GM19438 (cell line): ENCODE data around the gene RAD52.
"Not testable (repeated sequence)": the region's sequence is repeated elsewhere in the genome, so short reads cannot be mapped to it uniquely, and the experiment has no call there.

Experiments
- ATAC-seq: cut with Tn5 transposase; IDR thresholded peaks from one replicate; pipeline ENCODE4 v1.9.1; 2021; ENCODE audit warnings: low read depth; ENCODE audit not compliant: unreplicated experiment

The RAD52 gene

DNA sequence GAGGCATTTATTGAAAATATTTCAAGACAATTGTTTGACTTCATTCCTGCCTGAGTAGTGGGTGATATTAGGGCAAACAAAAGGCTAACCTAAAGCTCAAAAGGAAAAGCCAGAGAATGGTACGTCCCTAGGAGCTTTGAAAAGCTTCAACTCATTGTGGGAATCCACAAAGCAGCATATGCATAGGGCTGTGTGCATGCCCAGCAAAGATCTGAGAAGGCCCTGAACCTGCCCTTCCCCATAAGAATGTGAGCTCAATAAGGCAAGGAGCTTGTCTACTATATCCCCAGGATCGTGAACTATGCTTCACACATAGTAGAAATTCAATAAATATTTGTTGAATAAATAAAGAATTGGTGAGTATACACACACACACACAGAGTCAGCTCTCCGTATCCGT lies 19.1 kb upstream of the RAD52 start:
- no peak for ATAC-seq

DNA sequence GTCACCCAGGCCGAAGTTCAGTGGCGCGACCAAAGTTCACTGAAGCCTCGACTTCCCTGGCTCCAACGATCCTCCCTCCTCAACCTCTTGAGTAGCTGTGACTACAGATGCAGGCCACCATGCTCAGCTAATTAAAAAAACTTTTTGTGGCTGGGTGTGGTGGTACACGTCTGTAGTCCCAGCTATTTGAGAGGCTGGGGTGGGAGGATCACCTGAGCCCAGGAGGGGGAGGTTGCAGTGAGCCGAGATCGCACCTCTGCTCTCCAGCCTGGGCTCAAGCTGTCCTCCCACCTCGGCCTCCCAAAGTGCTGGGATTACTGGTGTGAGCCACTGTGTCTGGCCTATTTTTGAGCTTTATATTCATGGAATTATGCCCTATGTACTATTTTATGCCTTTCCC lies 18.1 kb upstream of the RAD52 start:
- no peak for ATAC-seq

DNA sequence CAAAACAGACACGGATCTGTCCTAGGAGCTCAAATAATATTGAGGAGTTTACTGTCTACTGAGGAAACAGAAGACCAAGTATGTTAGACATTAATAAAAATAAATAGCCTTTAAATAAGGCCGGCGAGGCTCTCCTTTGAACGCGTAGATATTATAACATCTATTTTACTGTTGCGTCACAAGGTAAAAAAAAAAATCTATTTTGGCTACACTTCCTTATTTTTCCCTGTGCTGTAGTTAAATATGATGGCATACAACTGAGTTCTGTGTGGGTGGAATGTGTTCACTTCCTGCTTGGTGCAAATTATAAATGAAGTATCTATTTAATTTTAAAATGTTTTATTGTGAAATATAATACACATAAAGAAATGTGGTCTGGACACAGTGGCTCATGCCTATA lies 17.2 kb upstream of the RAD52 start:
- ATAC-seq = no peak

DNA sequence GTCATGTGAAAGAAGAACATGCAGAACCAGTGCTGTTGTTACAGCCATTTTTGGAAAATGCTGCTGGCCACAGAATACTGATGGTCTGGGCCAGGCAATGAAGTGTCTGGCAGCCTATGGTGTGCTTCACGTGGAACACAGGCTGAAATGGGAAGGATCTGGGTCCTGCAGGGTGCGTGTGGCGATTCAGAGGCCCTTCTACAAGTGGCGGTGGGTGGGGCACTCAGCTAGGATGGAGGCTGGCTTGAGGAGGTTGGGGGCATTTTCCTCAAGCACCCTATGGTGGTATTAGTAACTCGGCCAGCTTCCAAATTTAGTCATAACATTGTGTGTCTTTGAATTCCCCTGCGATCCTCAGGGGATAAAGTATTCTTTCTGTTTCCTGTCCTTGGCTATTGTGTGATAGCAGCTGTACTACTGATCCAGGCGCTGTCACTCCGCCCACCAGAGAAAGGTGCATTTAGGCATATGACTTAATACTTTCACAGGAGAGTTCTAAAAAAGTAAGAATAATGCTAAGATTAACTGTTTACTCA lies 9.2 kb upstream of the RAD52 start:
- no peak for ATAC-seq

DNA sequence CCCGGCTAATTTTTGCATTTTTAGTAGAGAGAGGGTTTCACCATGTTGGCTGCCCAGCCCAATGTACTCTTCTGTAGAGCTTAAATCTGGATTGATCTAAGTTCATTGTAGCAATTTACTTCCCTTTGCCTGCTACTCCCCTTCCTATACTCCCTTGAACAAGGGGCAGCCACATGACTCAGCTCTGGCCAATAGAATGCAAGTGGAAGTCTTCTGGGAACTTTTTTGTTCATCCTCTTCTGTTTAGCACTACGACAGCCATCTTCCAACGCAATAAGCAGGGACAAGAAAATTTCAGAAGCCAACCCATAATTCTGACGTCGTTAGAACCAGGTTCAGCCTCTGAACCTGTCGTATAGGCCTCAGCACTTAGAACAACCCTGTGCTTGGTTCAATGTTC lies 6.4 kb upstream of the RAD52 start:
- no peak for ATAC-seq

DNA sequence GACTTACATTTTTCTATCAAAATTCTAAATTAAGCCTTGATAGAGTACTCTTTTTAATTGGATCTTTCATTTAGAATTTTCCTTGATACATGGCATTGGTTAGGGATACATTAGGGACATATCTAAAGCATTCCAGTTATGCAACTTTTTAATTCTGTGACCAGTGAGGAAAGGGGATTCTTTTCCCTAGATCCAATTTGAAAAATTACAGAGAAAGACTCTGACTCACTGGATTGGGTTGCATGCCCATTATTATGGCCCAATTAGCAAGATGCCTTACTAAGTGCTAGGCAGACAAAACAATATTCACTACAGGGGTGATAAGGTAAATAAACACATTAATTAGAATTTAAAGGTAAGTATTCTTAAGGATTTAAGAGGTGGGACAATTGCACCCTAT lies 5.2 kb upstream of the RAD52 start:
- no peak for ATAC-seq

DNA sequence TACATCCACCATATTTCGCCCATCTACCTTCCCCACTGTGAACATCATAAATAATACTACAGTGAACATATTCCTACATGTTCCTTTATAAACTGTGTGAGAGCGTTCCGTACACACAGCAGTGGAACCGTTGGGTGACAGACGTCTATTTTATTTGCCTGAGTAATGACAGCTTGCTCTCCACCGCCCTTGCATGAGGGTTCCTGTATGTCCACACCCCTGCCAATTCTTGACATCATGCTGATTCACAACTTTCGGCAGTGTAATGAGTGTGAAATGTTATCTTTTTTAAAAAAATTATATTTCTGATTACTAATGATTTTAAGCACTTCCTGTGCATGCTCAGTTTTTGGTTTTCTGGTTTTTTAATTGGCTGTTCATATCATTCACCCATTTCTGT lies 4.3 kb upstream of the RAD52 start:
- no peak for ATAC-seq

DNA sequence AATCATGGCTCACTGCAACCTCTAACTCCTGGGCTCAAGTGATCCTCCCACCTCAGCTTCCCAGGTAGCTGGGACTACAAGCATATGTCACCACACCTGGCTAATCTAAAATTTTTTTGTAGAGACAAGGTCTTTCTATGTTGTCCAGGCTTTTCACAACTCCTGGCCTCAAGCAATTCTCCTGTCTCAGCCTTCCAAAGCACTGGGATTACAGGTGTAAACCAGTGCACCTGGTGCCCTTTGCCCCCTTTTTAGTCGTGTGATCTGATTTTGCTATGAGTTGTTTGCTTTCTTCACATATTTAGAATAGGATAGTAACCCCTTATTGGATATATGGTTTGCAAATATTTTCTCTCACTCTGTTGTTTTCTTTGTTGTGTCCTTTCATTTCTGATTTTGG lies 1.7 kb upstream of the RAD52 start:
- ATAC-seq = no peak

DNA sequence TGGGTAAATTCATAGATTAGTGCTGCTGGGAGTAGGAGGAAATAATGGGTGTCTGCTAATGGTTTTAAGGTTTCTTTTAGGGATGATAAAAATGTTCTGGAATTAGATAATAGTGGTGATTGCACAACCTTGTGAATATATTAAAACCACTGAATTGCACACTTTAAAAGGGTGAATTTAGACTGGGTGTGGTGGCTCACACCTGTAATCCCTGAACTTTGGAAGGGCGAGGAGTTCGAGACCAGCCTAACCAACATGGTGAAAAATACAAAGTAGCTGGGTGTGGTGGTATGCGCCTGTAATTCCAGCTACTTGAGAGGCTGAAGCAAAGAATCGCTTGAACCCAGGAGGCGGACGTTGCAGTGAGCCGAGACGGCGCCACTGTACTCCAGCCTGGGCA lies 1.3 kb downstream of the RAD52 start:
- ATAC-seq = no peak

DNA sequence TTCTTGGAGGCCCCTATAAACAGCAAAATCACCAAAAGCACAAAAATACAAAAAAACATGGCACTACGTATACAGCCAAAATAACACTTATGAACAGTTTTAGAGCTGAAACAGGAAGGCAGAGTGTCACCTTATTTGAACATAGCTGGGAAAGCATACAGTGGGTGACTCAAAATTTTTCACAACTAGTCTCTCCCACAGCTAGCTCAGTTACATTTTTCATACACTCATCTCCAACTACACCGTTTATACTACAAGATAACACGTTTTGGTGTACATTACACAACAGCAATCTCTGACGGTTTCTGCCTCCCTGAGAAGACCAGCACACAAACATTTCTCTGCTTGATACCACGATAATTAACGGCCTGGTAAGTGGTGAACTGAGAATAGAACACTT lies 2.9 kb downstream of the RAD52 start:
- no peak for ATAC-seq

DNA sequence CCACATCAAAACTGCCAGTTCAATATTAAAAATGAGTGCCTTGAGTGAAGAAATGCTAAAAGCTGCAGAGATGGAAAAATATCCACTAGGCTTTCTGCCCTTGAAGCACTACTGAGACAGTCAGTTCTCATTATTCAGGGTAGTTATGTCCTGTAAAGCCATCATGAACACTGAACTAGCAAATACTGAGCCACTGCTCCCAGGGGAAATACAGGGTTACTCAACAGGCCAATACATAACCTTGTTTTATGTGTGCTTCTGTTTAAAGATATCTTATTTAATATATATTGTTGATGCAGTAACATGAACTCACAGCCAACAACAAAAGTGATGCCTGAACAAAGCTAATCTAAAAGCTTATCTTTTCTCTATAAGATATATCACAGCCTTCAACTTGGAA lies 3.3 kb downstream of the RAD52 start:
- ATAC-seq = no peak

DNA sequence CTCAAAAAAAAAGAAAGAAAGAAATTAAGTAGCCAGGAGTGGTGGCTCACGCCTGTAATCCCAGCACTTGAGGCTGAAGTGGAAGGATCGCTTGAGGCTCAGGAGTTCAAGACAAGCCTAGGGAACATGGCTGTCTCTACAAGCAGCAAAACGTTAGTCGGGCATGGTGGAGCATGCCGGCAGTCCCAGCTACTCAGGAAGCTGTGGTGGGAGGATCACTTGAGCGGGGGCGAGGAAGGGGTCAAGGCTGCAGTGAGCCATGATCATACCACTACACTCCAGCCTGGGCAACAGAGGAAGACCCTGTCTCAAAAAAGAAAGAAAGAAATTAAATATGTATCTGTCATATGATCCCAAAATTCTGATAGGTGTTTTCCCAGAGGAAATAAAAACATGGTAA lies 5.3 kb downstream of the RAD52 start:
- no peak for ATAC-seq

DNA sequence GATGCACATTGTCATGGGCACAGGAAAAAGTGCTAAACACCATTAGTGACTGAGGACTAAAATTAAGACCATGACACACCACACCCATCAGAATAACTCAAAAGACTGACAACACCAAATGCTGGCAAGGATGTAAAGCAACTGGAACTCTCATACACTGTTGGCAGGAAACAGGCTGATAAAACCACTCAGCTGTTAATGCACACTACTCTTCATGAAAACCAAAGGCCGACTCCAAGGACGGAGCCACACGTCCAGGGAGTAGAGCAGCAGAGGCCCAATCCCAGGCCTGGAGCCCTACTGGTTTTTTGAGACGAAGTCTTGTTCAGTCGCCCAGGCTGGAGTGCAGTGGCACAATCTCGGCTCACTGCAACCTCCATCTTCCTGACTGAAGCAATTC lies 6.4 kb downstream of the RAD52 start:
- ATAC-seq = no peak

DNA sequence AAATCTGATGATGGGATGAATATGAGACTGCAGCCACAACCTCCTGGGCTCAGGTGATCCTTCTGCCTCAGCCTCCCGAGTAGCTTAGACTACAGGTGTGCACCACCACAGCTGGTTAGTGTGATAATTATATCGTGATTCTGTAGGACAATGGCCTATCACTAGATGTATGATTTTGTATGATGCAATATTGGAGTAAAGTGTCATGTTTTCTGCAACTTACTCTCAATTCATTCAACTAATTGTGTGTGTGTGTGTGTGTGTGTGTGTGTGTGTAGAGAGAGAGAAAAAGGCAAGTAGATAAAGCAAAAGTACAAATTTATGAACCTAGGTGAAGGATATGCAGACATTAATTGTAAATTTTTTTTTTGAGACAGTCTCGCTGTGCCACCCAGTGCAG lies 10.7 kb downstream of the RAD52 start:
- no peak for ATAC-seq

DNA sequence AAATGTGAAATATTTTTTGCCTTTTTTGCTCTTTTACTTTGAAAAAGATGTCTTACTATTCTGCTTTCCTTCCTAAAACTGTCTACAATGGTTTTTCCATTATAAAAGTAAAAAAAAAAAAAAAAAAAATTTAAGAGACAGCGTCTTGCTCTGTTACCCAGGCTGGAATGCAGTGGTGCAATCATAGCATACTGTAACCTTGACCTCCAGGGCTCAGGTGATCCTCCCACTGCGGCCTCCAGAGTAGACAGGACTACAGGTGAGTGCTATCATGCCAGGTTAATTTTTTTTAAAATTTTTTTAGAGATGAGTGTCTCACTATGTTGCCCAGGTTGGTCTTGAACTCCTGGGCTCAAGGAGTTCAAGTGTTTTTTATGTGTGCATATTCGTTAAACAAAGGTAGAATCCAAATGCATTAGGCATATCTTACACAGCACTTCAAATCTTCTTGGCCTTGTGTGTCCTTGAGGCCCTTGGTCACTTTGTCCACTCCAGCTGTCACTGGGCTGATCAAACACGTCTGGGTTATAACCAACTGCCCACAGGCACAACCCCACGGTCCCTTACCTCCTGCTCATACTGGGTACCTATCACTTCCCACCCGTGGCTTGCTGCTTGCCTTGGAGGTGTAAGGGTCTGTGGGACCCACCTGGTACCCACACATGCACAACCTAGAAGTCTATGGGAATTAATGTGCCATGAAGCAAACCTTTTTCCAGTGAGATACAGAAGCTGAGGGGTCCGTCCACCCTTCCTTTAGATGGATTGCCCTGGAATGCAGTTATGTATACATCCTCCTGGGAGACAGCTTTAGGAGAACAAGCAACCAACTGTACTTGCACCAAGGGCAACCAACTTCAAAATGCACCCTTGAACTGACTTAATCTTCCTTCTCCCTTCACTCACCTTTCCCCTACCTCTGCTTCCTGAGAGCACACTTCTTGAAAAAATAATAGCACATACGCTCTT lies 12.8 kb downstream of the RAD52 start:
- no peak for ATAC-seq

DNA sequence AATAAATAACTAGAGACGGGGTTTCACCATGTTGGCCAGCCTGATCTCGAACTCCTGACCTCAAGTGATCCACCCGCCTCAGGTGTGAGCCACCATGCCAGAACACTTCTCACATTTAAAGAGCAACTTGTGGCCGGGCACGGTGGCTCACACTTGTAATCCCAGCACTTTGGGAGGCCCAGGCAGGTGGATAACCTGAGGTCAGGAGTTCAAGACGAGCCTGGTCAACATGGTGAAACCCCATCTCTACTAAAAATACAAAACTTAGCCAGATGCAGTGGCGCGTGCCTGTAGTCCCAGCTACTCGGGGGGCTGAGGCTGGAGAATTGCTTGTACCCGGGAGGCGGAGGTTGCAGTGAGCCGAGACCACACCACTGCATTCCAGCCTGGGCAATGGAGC lies 13.6 kb downstream of the RAD52 start:
- ATAC-seq = not testable (repeated sequence)

DNA sequence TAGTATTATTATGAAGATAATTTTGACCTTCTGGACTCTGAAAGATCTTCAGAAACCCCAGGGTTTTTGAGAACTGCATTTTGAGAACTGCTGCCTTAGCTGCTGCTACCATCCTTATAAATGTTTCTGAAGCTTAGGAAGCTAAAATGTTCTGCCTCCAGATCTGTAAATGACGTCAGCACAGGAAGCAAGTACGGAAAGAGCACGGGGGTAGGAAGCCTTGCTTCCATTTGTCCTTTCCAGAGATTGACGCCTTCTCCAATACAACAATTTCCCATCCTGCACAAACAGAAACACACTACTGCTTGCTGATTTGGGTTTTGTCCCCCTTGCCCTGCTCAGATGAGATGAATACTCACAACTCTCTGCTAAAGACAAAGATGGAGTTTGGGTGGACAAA lies 17.9 kb downstream of the RAD52 start:
- ATAC-seq = no peak

DNA sequence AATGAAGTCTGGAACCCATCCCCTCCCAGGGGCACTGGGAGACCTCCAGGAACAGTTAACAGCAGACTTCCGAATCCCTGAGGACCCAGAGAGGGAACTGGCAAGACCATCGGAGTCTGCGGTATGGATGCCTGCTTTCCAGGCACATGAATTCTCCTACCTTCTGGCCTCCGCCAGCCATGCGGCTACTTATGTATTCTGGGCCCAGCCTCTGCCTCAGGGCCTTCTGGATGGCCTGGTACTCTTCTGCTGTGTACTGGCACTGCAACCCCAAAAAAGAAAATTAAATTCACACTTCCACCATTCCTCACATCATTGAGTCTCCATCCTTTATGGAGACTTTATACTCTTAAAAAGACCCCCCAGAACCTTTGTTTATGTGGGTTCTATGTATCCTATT lies 18.4 kb downstream of the RAD52 start:
- no peak for ATAC-seq

DNA sequence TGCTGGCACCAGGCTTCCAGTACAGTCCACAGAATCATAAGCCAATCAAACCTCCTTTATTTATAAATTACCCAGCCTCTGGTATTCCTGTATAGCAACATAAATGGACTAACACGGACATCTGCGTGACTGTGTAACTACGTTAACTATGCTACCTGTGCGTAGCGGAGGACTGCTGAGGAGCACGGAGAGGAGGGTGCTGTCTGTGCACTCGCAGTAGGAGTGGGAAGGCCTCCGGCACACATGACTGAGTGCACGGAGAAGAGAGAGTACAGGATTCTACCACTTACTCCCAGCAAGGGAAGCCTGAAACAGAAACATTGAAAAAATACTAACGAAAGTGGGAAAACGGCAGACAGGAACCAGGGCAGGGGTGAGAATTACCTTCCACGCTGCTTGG lies 22.9 kb downstream of the RAD52 start:
- no peak for ATAC-seq

DNA sequence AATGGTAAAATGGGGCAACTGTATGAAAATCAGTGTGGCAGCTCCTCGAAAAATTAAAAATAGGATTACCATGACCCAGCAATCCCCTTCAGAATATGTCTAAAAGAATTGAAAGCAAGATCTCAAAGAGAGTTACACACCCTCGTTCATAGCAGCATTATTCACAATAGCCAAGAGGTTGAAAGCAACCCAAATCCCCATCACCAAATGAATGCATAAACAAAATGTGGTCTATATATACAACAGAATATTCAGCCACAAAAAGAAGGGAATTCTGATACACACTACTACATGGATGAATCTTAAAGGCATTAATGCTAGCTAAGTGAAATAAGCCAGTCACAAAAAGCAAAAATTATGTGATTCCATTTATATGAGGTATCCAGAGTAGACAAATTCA lies 27.2 kb downstream of the RAD52 start:
- no peak for ATAC-seq

DNA sequence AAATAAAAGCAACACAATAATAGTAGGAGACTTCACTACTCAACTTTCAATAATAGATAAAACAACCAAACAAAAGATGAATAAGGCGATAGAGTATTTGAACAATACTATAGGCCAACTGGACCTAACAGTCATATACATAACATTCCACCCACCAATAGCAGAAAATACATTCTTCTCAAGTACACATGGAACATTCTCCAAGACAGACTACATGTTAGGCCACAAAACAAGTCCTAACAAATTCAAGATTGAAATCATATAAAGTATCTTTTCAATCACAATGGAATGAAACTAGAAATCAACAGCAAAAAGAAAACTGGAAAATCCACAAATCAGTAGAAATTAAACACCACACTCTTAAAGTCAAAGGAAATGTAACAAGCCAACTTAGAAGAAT lies 28.8 kb downstream of the RAD52 start:
- ATAC-seq = no peak

DNA sequence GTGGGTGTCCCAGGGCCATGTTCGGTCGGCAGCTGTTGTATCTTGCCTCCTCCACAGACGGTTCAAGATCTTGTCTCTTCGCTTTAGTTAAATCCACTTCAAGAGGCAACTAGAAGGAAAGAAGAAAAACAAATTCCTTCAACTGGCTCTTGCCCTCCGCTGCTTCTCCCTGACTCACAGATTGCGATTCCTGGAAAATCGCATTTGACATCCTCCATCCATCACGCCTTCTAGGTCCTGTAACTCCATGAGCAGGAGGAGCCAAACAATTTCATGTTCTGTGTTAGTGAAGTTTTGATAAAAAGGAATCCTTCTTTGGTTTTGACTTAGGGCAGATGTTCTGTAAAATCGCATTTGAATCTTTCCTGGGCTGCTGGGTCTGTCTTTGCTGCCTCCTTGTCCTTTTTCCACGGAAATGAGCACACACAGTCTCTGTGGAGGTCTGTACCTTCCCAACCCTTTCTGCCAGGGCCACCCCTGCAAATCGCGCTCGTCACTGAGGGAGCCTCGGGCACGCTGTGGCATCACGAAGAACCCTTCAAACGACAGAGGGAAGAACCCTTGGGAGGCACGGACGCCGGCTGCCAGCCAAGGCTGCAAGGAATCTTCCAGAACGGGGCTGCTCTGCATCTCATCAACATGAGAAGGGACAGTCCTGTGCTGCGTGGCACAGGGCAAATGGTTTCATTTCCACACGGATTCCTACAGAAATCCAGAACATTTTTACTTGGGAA lies 32.6 kb downstream of the RAD52 start:
- no peak for ATAC-seq
